ENCODE measurements around the gene ZNF692.
"Not testable (repeated sequence)": the region's sequence is repeated elsewhere in the genome, so short reads cannot be mapped to it uniquely, and the experiment has no call there.

Gene ZNF692

GRCh38 chr1:248807067-248807737 is 51.7 kb downstream of the ZNF692 start:
- no peak overlapping the region for H3K4me3 ChIP-seq (ENCODE audit: low read length)
- peak; percentile 2 for DNase-seq (ENCODE audit: low read depth)
- peak; percentile 82 for TF ChIP-seq CTCF (conservative IDR thresholded peaks at IDR 0.05; ENCODE audit: low read depth, low read length)

GRCh38 chr1:248805876-248806275 is 53.0 kb downstream of the ZNF692 start:
- TF ChIP-seq CTCF (conservative IDR thresholded peaks at IDR 0.05; ENCODE audit: low read depth, low read length) = no peak
- H3K4me3 ChIP-seq (ENCODE audit: low read length) = no peak overlapping the region

GRCh38 chr1:248804771-248805681 is 53.9 kb downstream of the ZNF692 start:
- TF ChIP-seq CTCF (conservative IDR thresholded peaks at IDR 0.05; ENCODE audit: low read depth, low read length) = no peak
- DNase-seq (ENCODE audit: low read depth) = no peak
- no peak overlapping the region for H3K4me3 ChIP-seq (ENCODE audit: low read length)

More at GRCh38 chr1:248805876-248806275, 53.0 kb downstream of the ZNF692 start:
- no peak for DNase-seq (ENCODE audit: low read depth)

GRCh38 chr1:248803501-248803900 is 55.4 kb downstream of the ZNF692 start:
- DNase-seq (ENCODE audit: low read depth); H3K4me3 ChIP-seq (ENCODE audit: low read length): not testable (repeated sequence)

GRCh38 chr1:248802454-248802853 is 56.4 kb downstream of the ZNF692 start:
- DNase-seq (ENCODE audit: low read depth) = no peak
- H3K4me3 ChIP-seq (ENCODE audit: low read length) = no peak overlapping the region
- no peak for TF ChIP-seq CTCF (conservative IDR thresholded peaks at IDR 0.05; ENCODE audit: low read depth, low read length)

- no peak for DNase-seq (ENCODE audit: low read depth)
- H3K4me3 ChIP-seq (ENCODE audit: low read length) = no peak overlapping the region
- no peak for TF ChIP-seq CTCF (conservative IDR thresholded peaks at IDR 0.05; ENCODE audit: low read depth, low read length)
Measured at GRCh38 chr1:248800459-248800858, 58.4 kb downstream of the ZNF692 start.

Data from retinal pigment epithelial cell (primary cell).